D721Med (cell line): ENCODE results near the gene OVOL1.

Source experiments
- DNase-seq: peaks from one replicate; pipeline ENCODE4 v3.0.0; 2011; ENCODE audit warnings: low spot score; ENCODE audit not compliant: insufficient read length
- FAIRE-seq: peaks from 2 replicates; lab custom pipeline; 2011; peaks lifted over from hg19 to GRCh38; lab: Jason Lieb, UNC
- TF ChIP-seq, protein P1 (sequence below): IDR thresholded peaks from 2 replicates; pipeline ENCODE4 v1.5.1; 2012; ENCODE audit warnings: mild to moderate bottlenecking, control low read depth; ENCODE audit not compliant: insufficient read depth; ENCODE audit errors: missing control alignments

The OVOL1 gene

GRCh38 chr11:65793625-65794400 is 7.0 kb downstream of the OVOL1 start:
- FAIRE-seq (no peak), DNase-seq (no peak)
- TF ChIP-seq, protein P1, sequence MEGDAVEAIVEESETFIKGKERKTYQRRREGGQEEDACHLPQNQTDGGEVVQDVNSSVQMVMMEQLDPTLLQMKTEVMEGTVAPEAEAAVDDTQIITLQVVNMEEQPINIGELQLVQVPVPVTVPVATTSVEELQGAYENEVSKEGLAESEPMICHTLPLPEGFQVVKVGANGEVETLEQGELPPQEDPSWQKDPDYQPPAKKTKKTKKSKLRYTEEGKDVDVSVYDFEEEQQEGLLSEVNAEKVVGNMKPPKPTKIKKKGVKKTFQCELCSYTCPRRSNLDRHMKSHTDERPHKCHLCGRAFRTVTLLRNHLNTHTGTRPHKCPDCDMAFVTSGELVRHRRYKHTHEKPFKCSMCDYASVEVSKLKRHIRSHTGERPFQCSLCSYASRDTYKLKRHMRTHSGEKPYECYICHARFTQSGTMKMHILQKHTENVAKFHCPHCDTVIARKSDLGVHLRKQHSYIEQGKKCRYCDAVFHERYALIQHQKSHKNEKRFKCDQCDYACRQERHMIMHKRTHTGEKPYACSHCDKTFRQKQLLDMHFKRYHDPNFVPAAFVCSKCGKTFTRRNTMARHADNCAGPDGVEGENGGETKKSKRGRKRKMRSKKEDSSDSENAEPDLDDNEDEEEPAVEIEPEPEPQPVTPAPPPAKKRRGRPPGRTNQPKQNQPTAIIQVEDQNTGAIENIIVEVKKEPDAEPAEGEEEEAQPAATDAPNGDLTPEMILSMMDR = no peak

GRCh38 chr11:65794570-65795510 is 8.0 kb downstream of the OVOL1 start:
- FAIRE-seq (no peak), DNase-seq (no peak)
- TF ChIP-seq, protein P1 = no peak

GRCh38 chr11:65796726-65797601 is 10.1 kb downstream of the OVOL1 start:
- DNase-seq (no peak), FAIRE-seq (no peak)
- TF ChIP-seq, protein P1 = no peak

DNA sequence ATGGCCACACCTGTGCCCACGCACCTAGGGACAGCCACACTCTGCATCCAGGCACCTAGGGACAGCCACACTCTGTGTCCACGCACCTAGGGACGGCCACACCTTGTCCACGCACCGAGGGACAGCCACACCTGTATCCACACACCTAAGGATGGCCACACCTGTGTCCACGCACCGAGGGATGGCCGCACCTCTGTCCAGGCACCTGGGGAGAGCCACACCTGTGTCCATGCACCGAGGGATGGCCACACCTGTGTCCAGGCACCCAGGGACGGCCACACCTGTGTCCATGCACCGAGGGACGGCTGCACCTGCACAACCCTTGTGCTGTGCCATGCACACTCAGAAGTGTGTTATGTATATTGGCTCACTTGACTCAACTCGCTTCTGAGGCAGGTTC is 10.8 kb downstream of the OVOL1 start:
- FAIRE-seq (no peak), DNase-seq (no peak)
- TF ChIP-seq, protein P1 = no peak

DNA sequence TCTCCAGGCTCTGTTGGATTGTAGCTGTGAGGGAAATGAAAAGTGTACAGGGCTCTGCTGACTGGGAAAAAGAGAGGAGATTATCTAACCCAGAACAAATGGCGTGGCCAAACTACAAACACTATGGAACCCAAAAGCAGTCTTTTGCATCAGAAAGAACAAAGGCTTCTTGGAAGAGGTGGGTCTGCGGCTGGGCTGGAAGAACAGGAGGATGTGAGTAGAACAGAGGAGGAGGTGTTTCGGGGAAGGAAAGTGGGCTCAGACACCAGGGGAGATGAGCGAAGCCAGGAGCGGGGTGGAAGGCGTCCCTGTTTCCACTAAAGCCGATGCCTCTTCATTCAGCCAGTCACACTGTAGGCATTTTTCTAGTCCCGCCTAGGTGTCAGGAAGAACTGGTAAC is 12.0 kb downstream of the OVOL1 start:
- FAIRE-seq (no peak), DNase-seq (no peak)
- TF ChIP-seq, protein P1 = no peak

GRCh38 chr11:65801153-65801987 is 14.5 kb downstream of the OVOL1 start:
- FAIRE-seq = no peak

More at GRCh38 chr11:65801153-65801987, 14.5 kb downstream of the OVOL1 start:
- TF ChIP-seq, protein P1 = no peak
- no peak for DNase-seq
